ENCODE results near the gene PKDCC. TPM values are rescaled to one million over a fixed set of nuclear protein-coding genes. Genes with fewer than 3 reads are reported as not detected.
"Not testable (repeated sequence)": the region's sequence is repeated elsewhere in the genome, so short reads cannot be mapped to it uniquely, and the experiment has no call there.

PKDCC gene
- total RNA-seq, 4 donors from 2014 or later, result 152 to 246 (median 186) TPM

- peak overlapping the region; percentile 94 to 99 (median 98) for H3K27ac ChIP-seq
- H3K4me1 ChIP-seq, result peaks cover 35 to 43% of the 10 kb centered on the region in 2 donors
- H3K4me3 ChIP-seq, result no peak overlapping the region
- TF ChIP-seq POLR2A (IDR thresholded peaks at IDR 0.05), result no peak
- no peak for TF ChIP-seq CTCF (IDR thresholded peaks at IDR 0.05 in 4 of 5, conservative IDR thresholded peaks at IDR 0.05 in 1 of 5)
- intact Hi-C loops (cut with DNase I; ENCODE audit: low total_unique reads), result no loop called here
- peaks cover 6 to 35% of the 10 kb centered on the region in 2 donors for H3K36me3 ChIP-seq
- DNase-seq, result peak; percentile 47 to 77
- ATAC-seq, result peak; percentile 49 to 52
- in situ Hi-C loops (cut with MboI; ENCODE audit: low sequenced_read_pairs in 4 of 4), result no loop called here
- no peaks in the 10 kb centered on the region for H3K9me3 ChIP-seq
- no peaks in the 10 kb centered on the region for H3K27me3 ChIP-seq
Observed at GRCh38 chr2:42060718-42061619, 13.1 kb downstream of the PKDCC start.

GRCh38 chr2:42061839-42062238, 14.0 kb downstream of the PKDCC start:
- intact Hi-C loops (cut with DNase I; ENCODE audit: low total_unique reads) (no loop called here), in situ Hi-C loops (cut with MboI; ENCODE audit: low sequenced_read_pairs in 4 of 4) (no loop called here)
- ATAC-seq (no peak), DNase-seq (no peak)
- H3K4me1 ChIP-seq, result peaks cover 28 to 34% of the 10 kb centered on the region in 2 donors
- H3K36me3 ChIP-seq, result peaks cover 6 to 27% of the 10 kb centered on the region in 2 donors
- TF ChIP-seq POLR2A (IDR thresholded peaks at IDR 0.05), result no peak
- TF ChIP-seq CTCF (IDR thresholded peaks at IDR 0.05 in 4 of 5, conservative IDR thresholded peaks at IDR 0.05 in 1 of 5), result no peak
- H3K9me3 ChIP-seq, result no peaks in the 10 kb centered on the region
- no peak overlapping the region for H3K4me3 ChIP-seq
- peak overlapping the region; percentile 94 to 99 (median 98) for H3K27ac ChIP-seq
- no peaks in the 10 kb centered on the region for H3K27me3 ChIP-seq

GRCh38 chr2:42063431-42064171, 15.8 kb downstream of the PKDCC start:
- H3K9me3 ChIP-seq, result no peaks in the 10 kb centered on the region
- in situ Hi-C loops (cut with MboI; ENCODE audit: low sequenced_read_pairs in 4 of 4) (no loop called here), intact Hi-C loops (cut with DNase I; ENCODE audit: low total_unique reads) (no loop called here)
- peaks cover 24 to 28% of the 10 kb centered on the region in 2 donors for H3K4me1 ChIP-seq
- TF ChIP-seq POLR2A (IDR thresholded peaks at IDR 0.05) (peak in 1 of 2 donors; percentile 32), CTCF (IDR thresholded peaks at IDR 0.05 in 4 of 5, conservative IDR thresholded peaks at IDR 0.05 in 1 of 5) (no peak)
- peak; percentile 60 to 61 for ATAC-seq
- H3K27ac ChIP-seq, result peak overlapping the region; percentile 44 to 99 (median 82)
- H3K4me3 ChIP-seq, result no peak overlapping the region
- no peak for DNase-seq
- H3K27me3 ChIP-seq, result no peaks in the 10 kb centered on the region
- peaks cover 0 to 9% of the 10 kb centered on the region in 2 donors for H3K36me3 ChIP-seq

- Histone ChIP-seq H3K4me3 (no peak overlapping the region), H3K27ac (peak overlapping the region; percentile 43 to 99 (median 82)), H3K27me3 (no peaks in the 10 kb centered on the region), H3K4me1 (peaks cover 19% of the 10 kb centered on the region in 2 donors), H3K9me3 (no peaks in the 10 kb centered on the region), H3K36me3 (peaks cover 0 to under 1% of the 10 kb centered on the region in 2 donors)
- intact Hi-C loops (cut with DNase I; ENCODE audit: low total_unique reads) (no loop called here), in situ Hi-C loops (cut with MboI; ENCODE audit: low sequenced_read_pairs in 4 of 4) (no loop called here)
- DNase-seq (no peak), ATAC-seq (no peak)
- no peak for TF ChIP-seq POLR2A (IDR thresholded peaks at IDR 0.05)
- TF ChIP-seq CTCF (IDR thresholded peaks at IDR 0.05 in 4 of 5, conservative IDR thresholded peaks at IDR 0.05 in 1 of 5), result no peak
Observed at GRCh38 chr2:42064417-42064942, 16.7 kb downstream of the PKDCC start.

- H3K27me3 ChIP-seq; H3K4me1 ChIP-seq; in situ Hi-C loops (cut with MboI; ENCODE audit: low sequenced_read_pairs in 4 of 4); DNase-seq; ATAC-seq; H3K9me3 ChIP-seq; H3K27ac ChIP-seq; H3K4me3 ChIP-seq; intact Hi-C loops (cut with DNase I; ENCODE audit: low total_unique reads); H3K36me3 ChIP-seq: not testable (repeated sequence)
Observed at GRCh38 chr2:42065753-42066152, 17.9 kb downstream of the PKDCC start.

GRCh38 chr2:42067001-42067400, 19.2 kb downstream of the PKDCC start:
- H3K36me3 ChIP-seq; H3K27ac ChIP-seq; DNase-seq; H3K27me3 ChIP-seq; H3K4me3 ChIP-seq; in situ Hi-C loops (cut with MboI; ENCODE audit: low sequenced_read_pairs in 4 of 4); H3K9me3 ChIP-seq; ATAC-seq; intact Hi-C loops (cut with DNase I; ENCODE audit: low total_unique reads): not testable (repeated sequence)
- H3K4me1 ChIP-seq, result peaks cover 6 to 13% of the 10 kb centered on the region in 2 donors
